ENCODE results near the gene ZSCAN5A.

ZSCAN5A gene

DNA sequence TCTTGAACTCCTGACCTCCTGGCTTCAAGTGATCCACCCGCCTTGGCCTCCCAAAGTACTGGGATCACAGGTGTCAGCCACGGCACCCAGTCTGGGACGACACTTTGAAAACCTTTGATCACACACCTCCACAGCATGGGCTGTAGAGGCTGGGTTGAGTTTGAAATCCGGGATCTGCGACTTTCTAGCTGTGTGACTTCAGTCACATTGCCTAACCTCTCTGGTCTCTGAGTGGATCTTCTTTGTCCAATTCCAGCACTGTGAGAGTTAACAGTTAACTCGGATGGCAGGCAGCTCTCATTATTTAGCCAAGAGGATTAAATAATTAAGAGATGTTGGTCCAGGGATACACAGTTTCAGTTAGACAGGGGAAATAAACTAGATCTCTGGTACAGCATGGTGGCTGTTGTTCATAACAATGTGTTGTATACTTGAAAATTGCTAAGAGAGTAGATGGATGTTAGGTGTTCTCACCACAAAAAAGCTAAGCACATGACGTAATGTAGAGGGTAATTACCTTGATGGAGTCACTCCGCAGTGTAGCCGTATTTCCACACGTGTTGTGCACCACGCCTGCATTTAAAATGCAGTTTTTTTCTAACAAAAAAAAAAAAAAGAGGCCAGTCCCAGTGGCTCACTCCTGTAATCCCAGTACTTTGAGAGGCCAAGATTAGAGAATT lies 136.9 kb downstream of the ZSCAN5A start (continued):
- TF ChIP-seq, protein P1, sequence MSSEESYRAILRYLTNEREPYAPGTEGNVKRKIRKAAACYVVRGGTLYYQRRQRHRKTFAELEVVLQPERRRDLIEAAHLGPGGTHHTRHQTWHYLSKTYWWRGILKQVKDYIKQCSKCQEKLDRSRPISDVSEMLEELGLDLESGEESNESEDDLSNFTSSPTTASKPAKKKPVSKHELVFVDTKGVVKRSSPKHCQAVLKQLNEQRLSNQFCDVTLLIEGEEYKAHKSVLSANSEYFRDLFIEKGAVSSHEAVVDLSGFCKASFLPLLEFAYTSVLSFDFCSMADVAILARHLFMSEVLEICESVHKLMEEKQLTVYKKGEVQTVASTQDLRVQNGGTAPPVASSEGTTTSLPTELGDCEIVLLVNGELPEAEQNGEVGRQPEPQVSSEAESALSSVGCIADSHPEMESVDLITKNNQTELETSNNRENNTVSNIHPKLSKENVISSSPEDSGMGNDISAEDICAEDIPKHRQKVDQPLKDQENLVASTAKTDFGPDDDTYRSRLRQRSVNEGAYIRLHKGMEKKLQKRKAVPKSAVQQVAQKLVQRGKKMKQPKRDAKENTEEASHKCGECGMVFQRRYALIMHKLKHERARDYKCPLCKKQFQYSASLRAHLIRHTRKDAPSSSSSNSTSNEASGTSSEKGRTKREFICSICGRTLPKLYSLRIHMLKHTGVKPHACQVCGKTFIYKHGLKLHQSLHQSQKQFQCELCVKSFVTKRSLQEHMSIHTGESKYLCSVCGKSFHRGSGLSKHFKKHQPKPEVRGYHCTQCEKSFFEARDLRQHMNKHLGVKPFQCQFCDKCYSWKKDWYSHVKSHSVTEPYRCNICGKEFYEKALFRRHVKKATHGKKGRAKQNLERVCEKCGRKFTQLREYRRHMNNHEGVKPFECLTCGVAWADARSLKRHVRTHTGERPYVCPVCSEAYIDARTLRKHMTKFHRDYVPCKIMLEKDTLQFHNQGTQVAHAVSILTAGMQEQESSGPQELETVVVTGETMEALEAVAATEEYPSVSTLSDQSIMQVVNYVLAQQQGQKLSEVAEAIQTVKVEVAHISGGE (tag by site-specific recombination; conservative IDR thresholded peaks at IDR 0.05; ENCODE audit: low read depth), result no peak
- TF ChIP-seq ZNF639 (tag by site-specific recombination; IDR thresholded peaks at IDR 0.05) (no peak), ZIC2 (tag by site-specific recombination; IDR thresholded peaks at IDR 0.05) (no peak), ZNF354C (tag by site-specific recombination; IDR thresholded peaks at IDR 0.05; ENCODE audit: borderline replicate concordance, low read depth) (no peak), ZFP37 (tag by site-specific recombination; IDR thresholded peaks at IDR 0.05) (no peak), SALL2 (tag by site-specific recombination; IDR thresholded peaks at IDR 0.05; ENCODE audit: borderline replicate concordance) (no peak), ZFP3 (tag by site-specific recombination; IDR thresholded peaks at IDR 0.05; ENCODE audit: low read depth) (no peak), ZNF121 (tag by site-specific recombination; IDR thresholded peaks at IDR 0.05) (no peak), ATF2 (tag by site-specific recombination; IDR thresholded peaks at IDR 0.05; ENCODE audit: low read depth) (peak; percentile 52), ZBTB7A (tag by site-specific recombination; IDR thresholded peaks at IDR 0.05; ENCODE audit: low read depth) (no peak), BCL11A (tag by site-specific recombination; IDR thresholded peaks at IDR 0.05; ENCODE audit: low read depth) (no peak), ZNF138 (tag by site-specific recombination; IDR thresholded peaks at IDR 0.05; ENCODE audit: borderline replicate concordance) (no peak), ZBTB21 (tag by site-specific recombination; IDR thresholded peaks at IDR 0.05) (peak; percentile 64), ZNF707 (tag by site-specific recombination; IDR thresholded peaks at IDR 0.05) (no peak), ZNF223 (tag by site-specific recombination; IDR thresholded peaks at IDR 0.05) (no peak), YY2 (tag by site-specific recombination; IDR thresholded peaks at IDR 0.05) (no peak), ZNF274 (IDR thresholded peaks at IDR 0.05; ENCODE audit: low read length) (no peak), ZNF274 (tag by site-specific recombination; IDR thresholded peaks at IDR 0.05; ENCODE audit: borderline replicate concordance) (no peak), ZNF768 (tag by site-specific recombination; IDR thresholded peaks at IDR 0.05) (peak; percentile 62; the same call in 1 of the 2 replicates), ZNF211 (tag by site-specific recombination; IDR thresholded peaks at IDR 0.05; ENCODE audit: low read depth) (no peak), ZNF335 (tag by site-specific recombination; conservative IDR thresholded peaks at IDR 0.05) (no peak), MYNN (tag by site-specific recombination; IDR thresholded peaks at IDR 0.05; ENCODE audit: borderline replicate concordance) (no peak)
- TF ChIP-seq, protein P2, sequence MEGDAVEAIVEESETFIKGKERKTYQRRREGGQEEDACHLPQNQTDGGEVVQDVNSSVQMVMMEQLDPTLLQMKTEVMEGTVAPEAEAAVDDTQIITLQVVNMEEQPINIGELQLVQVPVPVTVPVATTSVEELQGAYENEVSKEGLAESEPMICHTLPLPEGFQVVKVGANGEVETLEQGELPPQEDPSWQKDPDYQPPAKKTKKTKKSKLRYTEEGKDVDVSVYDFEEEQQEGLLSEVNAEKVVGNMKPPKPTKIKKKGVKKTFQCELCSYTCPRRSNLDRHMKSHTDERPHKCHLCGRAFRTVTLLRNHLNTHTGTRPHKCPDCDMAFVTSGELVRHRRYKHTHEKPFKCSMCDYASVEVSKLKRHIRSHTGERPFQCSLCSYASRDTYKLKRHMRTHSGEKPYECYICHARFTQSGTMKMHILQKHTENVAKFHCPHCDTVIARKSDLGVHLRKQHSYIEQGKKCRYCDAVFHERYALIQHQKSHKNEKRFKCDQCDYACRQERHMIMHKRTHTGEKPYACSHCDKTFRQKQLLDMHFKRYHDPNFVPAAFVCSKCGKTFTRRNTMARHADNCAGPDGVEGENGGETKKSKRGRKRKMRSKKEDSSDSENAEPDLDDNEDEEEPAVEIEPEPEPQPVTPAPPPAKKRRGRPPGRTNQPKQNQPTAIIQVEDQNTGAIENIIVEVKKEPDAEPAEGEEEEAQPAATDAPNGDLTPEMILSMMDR (tag by site-specific recombination; IDR thresholded peaks at IDR 0.05), result no peak
